ENCODE results near the gene CAND2.
"Not testable (repeated sequence)": the region's sequence is repeated elsewhere in the genome, so short reads cannot be mapped to it uniquely, and the experiment has no call there.

Gene CAND2

DNA sequence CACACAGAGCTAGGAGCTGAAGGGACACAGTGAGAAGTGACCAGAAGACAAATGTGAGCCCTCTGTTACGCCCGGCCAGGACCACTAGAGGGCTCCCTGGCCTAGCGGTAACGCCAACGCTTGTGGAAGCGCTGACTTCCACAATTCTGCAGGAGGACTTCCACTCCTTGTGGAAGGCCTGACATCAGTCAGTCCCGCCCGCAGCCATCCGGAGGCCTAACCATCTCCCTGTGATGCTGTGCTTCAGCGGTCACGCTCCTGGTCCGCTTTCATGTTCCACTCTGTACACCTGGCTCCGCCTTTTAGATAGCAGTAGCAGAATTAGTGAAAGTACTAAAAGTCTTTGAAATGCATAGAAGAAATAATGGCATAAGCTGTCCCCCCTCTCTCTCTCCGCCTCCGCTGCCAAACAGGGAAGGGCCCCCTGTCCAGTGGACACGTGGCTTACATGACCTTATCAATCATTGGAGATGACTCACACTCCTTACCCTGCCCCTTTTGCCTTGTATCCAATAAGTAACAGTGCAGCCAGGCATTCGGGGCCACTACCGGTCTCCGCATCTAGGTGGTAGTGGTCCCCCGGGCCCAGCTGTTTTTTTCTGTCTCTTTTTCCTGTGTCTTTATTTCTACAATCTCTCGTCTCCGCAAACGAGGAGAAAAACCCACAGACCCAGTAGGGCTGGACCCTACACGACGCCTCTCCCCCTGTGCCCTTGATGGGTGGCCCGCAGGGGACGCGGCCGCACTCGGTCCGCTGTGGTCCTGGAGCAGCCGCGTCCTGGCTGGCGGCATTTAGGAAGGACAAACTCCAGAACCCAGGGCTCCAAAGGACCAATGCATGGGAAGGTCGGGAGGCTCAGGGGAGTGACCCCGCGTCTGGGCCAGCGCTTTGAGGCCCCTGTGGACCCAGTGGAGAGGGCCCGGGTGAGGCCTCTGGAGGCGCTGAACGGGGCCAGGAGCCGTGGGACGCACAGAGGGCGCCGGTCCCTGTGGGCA lies 71.9 kb downstream of the CAND2 start:
- Histone ChIP-seq H3K9ac (ENCODE audit: low read depth, low read length) (peak overlapping the region; percentile 17; the same call in 1 of the 2 replicates), H3K4me3 (ENCODE audit: low read length) (peak overlapping the region; percentile 73), H3K36me3 (ENCODE audit: insufficient read depth, low read length) (no peaks in the 10 kb centered on the region), H3K27ac (ENCODE audit: low read depth, low read length) (no peak overlapping the region), H3K9me3 (ENCODE audit: insufficient read depth, low read depth, low read length) (peaks cover 9% of the 10 kb centered on the region; the same call in 1 of the 2 replicates), H3K4me1 (ENCODE audit: insufficient read depth, low read length) (peaks cover 4% of the 10 kb centered on the region; the same call in 1 of the 2 replicates), H3K27me3 (ENCODE audit: insufficient read depth, low read length) (peaks cover 14% of the 10 kb centered on the region)
- WGBS: 2% methylated on average over 43 of the region's 45 CpGs

DNA sequence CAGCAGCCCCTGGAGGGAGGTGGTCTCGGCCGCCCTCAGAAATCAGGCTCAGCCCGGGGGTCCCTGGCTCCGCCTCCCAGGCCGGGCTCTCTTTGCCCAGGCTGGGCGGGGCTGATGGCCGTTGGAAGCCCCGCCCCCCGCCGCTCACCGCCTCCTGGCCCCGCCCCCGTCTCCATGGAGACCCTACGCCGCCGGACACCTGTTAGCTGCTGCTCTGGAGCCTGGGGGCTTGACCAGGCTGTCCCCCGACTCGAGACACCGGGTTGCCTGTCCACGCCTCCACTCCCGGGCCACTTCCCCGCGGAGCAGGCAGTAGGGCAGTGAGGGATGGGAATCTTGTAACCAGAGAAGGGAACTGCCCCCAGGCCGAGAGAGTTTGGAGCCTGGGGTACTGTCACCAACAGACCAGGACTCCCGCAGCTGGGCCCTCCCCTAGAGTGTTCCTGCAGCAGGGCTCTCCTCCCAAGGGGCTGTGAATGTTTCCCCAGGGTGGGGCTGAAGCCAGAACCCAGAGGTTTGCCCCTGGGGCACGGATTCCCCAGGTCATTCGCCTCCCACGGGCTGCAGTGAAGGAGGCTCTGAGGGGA lies 72.6 kb downstream of the CAND2 start:
- WGBS: 8% methylated on average over 28 of the region's 28 CpGs
- peaks cover 9% of the 10 kb centered on the region; the same call in 1 of the 2 replicates for H3K9me3 ChIP-seq (ENCODE audit: insufficient read depth, low read depth, low read length)

DNA sequence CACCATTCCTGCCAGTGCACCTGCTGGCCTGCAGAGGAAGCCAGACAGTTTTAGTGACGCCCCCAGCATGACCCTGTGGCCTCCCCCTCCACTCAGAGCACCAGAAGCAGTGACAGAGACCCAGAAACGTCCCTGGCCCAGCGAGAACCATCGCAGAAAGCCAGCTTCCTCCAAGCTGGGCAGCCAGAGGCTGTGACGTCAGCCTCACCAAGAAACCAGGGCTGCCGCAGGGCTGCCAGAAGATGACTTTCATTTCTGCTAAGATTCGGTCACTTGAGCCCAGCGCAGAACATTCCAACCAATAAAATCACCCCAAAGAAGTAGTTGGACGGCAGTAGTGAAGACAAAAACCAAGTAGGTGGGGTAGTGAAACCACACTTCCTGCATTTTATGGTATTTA lies 74.5 kb downstream of the CAND2 start:
- H3K9ac ChIP-seq (ENCODE audit: low read depth, low read length): no peak overlapping the region
- WGBS: 73% methylated on average over 7 of the region's 9 CpGs
- H3K36me3 ChIP-seq (ENCODE audit: insufficient read depth, low read length): no peaks in the 10 kb centered on the region
- no peak overlapping the region for H3K4me3 ChIP-seq (ENCODE audit: low read length)
- H3K27me3 ChIP-seq (ENCODE audit: insufficient read depth, low read length): peaks cover 25% of the 10 kb centered on the region
- no peaks in the 10 kb centered on the region for H3K9me3 ChIP-seq (ENCODE audit: insufficient read depth, low read depth, low read length)
- H3K27ac ChIP-seq (ENCODE audit: low read depth, low read length): no peak overlapping the region
- peaks cover 6% of the 10 kb centered on the region; the same call in 1 of the 2 replicates for H3K4me1 ChIP-seq (ENCODE audit: insufficient read depth, low read length)

More for the DNA sequence above, 72.6 kb downstream of the CAND2 start:
- Histone ChIP-seq H3K4me1 (ENCODE audit: insufficient read depth, low read length) (peaks cover 4% of the 10 kb centered on the region; the same call in 1 of the 2 replicates), H3K9ac (ENCODE audit: low read depth, low read length) (peak overlapping the region; percentile 17; the same call in 1 of the 2 replicates), H3K36me3 (ENCODE audit: insufficient read depth, low read length) (no peaks in the 10 kb centered on the region), H3K4me3 (ENCODE audit: low read length) (peak overlapping the region; percentile 73), H3K27ac (ENCODE audit: low read depth, low read length) (no peak overlapping the region), H3K27me3 (ENCODE audit: insufficient read depth, low read length) (peaks cover 14% of the 10 kb centered on the region)

DNA sequence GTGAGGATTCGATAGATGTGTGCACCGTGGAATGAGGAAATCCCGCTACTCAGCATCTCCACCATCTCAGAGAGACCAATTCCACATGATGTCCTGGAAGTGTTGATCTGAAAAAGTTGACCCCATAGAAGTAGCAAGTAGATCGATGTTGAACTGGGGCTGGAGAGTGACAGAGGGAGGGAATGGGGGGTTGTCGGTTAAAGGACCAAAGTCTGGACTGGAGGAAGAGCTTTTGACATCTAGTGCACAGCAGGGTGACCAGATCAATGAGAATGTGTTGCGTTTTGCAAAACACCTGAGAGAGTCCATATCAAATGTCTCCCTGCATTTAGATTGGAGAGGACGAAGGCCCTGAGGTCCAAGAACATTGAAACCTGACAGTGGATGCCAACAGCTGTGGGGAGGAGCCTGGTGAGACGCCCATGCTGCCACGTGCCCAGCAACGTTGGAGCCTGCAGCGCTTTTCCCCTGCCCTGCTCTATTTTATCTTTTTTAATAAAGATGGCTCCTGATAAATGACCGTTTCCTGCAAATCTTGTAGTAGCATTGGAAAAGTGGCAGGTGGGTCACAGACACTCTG lies 75.0 kb downstream of the CAND2 start:
- Histone ChIP-seq H3K27ac (ENCODE audit: low read depth, low read length) (no peak overlapping the region), H3K9me3 (ENCODE audit: insufficient read depth, low read depth, low read length) (no peaks in the 10 kb centered on the region), H3K4me3 (ENCODE audit: low read length) (no peak overlapping the region), H3K27me3 (ENCODE audit: insufficient read depth, low read length) (peaks cover 25% of the 10 kb centered on the region), H3K9ac (ENCODE audit: low read depth, low read length) (no peak overlapping the region), H3K36me3 (ENCODE audit: insufficient read depth, low read length) (no peaks in the 10 kb centered on the region), H3K4me1 (ENCODE audit: insufficient read depth, low read length) (peaks cover 6% of the 10 kb centered on the region; the same call in 1 of the 2 replicates)
- WGBS: 85% methylated on average over 12 of the region's 12 CpGs

DNA sequence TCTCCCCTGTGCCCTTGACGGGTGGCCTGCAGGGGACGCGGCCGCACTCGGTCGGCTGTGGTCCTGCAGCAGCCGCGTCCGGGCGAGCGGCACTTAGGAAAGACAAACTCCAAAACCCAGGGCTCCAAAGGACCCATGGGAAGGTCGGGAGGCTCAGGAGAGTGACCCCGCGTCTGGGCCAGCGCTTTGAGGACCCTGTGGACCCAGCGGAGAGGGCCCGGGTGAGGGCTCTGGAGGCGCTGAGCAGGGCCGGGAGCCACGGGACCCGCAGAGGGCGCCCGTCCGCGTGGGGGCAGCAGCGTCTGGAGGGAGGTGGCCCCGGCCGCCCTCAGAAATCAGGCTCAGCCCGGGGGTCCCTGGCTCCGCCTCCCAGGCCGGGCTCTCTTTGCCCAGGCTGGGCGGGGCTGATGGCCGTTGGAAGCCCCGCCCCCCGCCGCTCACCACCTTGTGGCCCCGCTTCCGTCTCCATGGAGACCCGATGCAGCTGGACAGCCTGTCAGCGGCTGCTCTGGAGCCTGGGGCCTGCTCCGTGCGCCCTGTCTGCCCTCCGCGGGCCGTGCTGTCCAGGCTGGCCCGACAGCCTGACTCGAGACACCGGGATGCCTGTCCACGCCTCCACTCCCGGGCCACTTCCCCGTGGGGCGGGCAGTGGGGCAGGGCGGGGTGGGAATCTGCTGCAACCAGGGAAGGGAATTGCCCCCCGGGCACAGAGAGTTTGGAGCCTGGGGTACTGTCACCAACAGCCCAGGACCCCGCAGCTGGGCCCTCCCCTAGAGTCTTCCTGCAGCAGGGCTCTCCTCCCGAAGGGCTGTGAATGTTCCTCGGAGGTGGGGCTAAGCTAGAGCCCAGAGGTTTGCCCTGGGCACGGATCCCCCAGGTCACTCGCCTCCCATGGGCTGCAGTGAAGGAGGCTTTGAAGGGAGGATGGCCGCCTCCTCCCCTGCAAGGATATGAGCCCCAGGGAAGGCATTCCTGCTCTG lies 79.7 kb downstream of the CAND2 start:
- H3K4me3 ChIP-seq (ENCODE audit: low read length): peak overlapping the region; percentile 56
- no peaks in the 10 kb centered on the region for H3K9me3 ChIP-seq (ENCODE audit: insufficient read depth, low read depth, low read length)
- peaks cover 15% of the 10 kb centered on the region for H3K27me3 ChIP-seq (ENCODE audit: insufficient read depth, low read length)
- peak overlapping the region; percentile 69; the same call in 1 of the 2 replicates for H3K9ac ChIP-seq (ENCODE audit: low read depth, low read length)
- H3K4me1 ChIP-seq (ENCODE audit: insufficient read depth, low read length): 0 out of 2 replicates have a peak, but pooled peaks cover 3% of the 10 kb centered on the region
- 12% methylated on average over 60 of the region's 60 CpGs for WGBS
- no peak overlapping the region for H3K27ac ChIP-seq (ENCODE audit: low read depth, low read length)
- H3K36me3 ChIP-seq (ENCODE audit: insufficient read depth, low read length): no peaks in the 10 kb centered on the region

DNA sequence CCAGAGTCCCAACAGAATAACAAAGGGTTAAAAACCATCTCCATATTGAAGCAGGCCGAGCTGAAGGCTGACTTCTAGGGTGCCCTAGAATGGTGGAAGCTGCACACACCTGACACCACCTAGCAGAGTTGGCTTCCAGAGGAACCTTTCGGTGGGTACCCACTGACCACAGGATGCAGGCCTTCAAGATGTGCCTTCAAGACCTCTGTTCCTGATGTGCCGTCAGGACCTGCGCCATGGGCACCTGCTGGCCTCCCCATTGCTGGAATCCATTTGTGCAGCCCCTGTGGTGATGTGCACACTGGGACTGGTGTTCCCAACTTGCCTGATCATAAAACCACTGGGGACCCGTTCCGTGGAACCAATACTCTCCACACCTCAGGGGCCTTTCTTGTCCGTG lies 80.6 kb downstream of the CAND2 start:
- WGBS: 89% methylated on average over 7 of the region's 7 CpGs
- Histone ChIP-seq H3K36me3 (ENCODE audit: insufficient read depth, low read length) (no peaks in the 10 kb centered on the region), H3K9ac (ENCODE audit: low read depth, low read length) (no peak overlapping the region), H3K4me1 (ENCODE audit: insufficient read depth, low read length) (0 out of 2 replicates have a peak, but pooled peaks cover 3% of the 10 kb centered on the region), H3K9me3 (ENCODE audit: insufficient read depth, low read depth, low read length) (no peaks in the 10 kb centered on the region), H3K4me3 (ENCODE audit: low read length) (no peak overlapping the region), H3K27me3 (ENCODE audit: insufficient read depth, low read length) (peaks cover 15% of the 10 kb centered on the region), H3K27ac (ENCODE audit: low read depth, low read length) (no peak overlapping the region)

DNA sequence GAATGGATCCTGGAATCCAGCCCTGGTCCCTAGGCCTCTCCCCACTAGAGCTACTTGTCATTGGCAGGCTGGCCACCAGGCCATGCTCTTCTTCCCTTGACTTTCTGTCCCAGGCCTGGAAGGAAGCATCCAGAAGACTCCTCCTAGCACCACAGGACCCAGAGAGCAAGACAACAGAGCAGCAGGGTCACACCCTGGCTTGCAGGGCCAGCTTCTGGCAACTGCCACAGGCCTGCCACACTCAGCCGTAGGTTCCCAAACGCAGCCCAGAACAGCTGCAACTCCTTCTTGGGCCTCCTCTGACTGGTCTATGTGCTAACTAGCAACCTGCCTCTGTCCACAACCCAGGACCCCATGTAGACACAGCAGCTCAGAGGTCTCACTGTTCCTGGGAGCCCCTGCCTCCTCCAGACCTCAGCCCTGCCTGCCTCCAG lies 81.7 kb downstream of the CAND2 start:
- H3K9ac ChIP-seq (ENCODE audit: low read depth, low read length): no peak overlapping the region
- H3K27me3 ChIP-seq (ENCODE audit: insufficient read depth, low read length): peaks cover 15% of the 10 kb centered on the region
- H3K9me3 ChIP-seq (ENCODE audit: insufficient read depth, low read depth, low read length): no peaks in the 10 kb centered on the region
- 0 out of 2 replicates have a peak, but pooled peaks cover 3% of the 10 kb centered on the region for H3K4me1 ChIP-seq (ENCODE audit: insufficient read depth, low read length)
- H3K36me3 ChIP-seq (ENCODE audit: insufficient read depth, low read length): no peaks in the 10 kb centered on the region
- no peak overlapping the region for H3K27ac ChIP-seq (ENCODE audit: low read depth, low read length)
- H3K4me3 ChIP-seq (ENCODE audit: low read length): no peak overlapping the region
- 79% methylated on average over 2 of the region's 2 CpGs for WGBS

DNA sequence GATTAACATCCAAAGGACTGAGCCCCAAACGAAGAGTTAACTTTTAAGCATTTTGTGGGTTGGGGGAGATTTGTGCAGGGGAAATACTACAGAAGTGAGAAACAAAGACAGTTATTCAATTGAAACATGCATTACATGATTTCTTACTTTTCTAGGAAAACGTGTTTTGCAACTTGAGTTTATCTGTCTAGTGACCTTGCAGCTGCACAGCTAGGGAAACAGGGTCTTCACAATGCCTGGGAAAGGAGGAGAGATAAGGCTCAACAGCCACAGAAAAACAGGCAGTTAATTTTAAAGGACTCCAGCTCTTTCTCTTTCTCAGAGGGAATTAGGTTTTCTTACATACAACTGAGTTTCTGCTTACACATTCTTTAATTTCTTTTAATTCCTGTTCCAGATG lies 82.3 kb downstream of the CAND2 start:
- not testable (repeated sequence) for H3K9me3 ChIP-seq (ENCODE audit: insufficient read depth, low read depth, low read length); H3K36me3 ChIP-seq (ENCODE audit: insufficient read depth, low read length); H3K4me1 ChIP-seq (ENCODE audit: insufficient read depth, low read length); H3K27ac ChIP-seq (ENCODE audit: low read depth, low read length); H3K4me3 ChIP-seq (ENCODE audit: low read length); H3K9ac ChIP-seq (ENCODE audit: low read depth, low read length)
- WGBS: 82% methylated on average over 2 of the region's 2 CpGs
- peaks cover 15% of the 10 kb centered on the region for H3K27me3 ChIP-seq (ENCODE audit: insufficient read depth, low read length)

DNA sequence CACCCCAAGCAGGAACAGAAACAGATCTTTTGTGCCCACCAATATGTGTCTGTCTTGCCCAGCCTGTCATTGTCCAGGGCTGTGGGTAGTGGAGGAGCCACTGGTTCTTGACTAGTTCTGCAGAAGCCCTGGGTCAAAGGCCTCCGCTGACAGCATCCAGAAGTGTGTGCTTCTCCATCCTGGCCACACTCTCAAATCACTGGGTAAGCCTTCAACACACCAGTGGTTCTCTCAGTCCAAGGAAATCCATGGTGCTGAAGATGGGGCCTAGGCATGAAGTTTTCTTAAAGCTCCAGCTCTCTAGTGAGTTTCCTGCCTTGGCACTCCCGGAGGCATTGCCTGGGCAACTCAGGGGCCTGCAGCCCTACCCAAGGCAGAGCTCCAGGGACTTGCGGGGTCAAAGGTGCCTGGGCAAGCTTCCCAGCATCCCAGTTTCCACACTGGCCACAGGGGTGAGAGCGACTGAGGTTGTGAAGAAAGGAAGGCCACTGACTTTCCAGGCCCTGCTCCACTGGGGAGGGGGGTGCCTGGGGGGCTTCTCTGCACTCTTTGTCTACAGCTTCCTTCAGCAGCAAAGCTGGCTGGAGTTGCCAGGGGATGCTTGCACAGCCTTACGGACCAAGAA lies 82.8 kb downstream of the CAND2 start:
- H3K9ac ChIP-seq (ENCODE audit: low read depth, low read length): no peak overlapping the region
- 90% methylated on average over 5 of the region's 5 CpGs for WGBS
- no peak overlapping the region for H3K4me3 ChIP-seq (ENCODE audit: low read length)
- H3K4me1 ChIP-seq (ENCODE audit: insufficient read depth, low read length): 0 out of 2 replicates have a peak, but pooled peaks cover 3% of the 10 kb centered on the region
- H3K36me3 ChIP-seq (ENCODE audit: insufficient read depth, low read length): no peaks in the 10 kb centered on the region
- H3K9me3 ChIP-seq (ENCODE audit: insufficient read depth, low read depth, low read length): no peaks in the 10 kb centered on the region
- H3K27me3 ChIP-seq (ENCODE audit: insufficient read depth, low read length): peaks cover 15% of the 10 kb centered on the region
- H3K27ac ChIP-seq (ENCODE audit: low read depth, low read length): no peak overlapping the region

DNA sequence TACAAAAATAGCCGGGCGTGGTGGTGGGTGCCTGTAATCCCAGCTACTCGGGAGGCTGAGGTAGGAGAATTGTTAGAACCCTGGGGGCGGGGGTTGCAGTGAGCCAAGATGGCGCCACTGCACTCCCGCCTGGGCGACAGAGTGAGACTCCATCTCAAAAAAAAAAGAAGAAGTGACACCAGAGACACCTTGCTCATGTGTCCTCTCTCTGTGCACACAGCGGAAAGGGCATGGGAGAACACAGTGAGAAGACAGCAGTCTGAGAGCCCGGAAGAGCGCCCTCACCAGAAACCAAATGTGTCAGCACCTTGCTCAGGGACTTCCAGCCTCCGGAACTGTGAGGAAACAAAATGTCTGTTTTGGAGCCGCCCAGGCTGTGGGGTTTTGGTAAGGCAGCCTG lies 85.4 kb downstream of the CAND2 start:
- not testable (repeated sequence) for H3K4me1 ChIP-seq (ENCODE audit: insufficient read depth, low read length); H3K36me3 ChIP-seq (ENCODE audit: insufficient read depth, low read length); H3K27me3 ChIP-seq (ENCODE audit: insufficient read depth, low read length); H3K27ac ChIP-seq (ENCODE audit: low read depth, low read length); H3K9me3 ChIP-seq (ENCODE audit: insufficient read depth, low read depth, low read length); H3K9ac ChIP-seq (ENCODE audit: low read depth, low read length); H3K4me3 ChIP-seq (ENCODE audit: low read length)
- 94% methylated on average over 12 of the region's 12 CpGs for WGBS

Measured in HUES64 (cell line).